Activated naive CD8-positive, alpha-beta T cell treated with anti-CD3 and anti-CD28 coated beads, Interleukin-2, amount 50 U/mL, for 16 hours (primary cell): Measurements from ENCODE around the gene MRGPRX3.

Experiments used
- DNase-seq: peaks from one replicate; pipeline ENCODE4 v3.0.0-alpha.2; 2020; ENCODE audit warnings: low read depth, low spot score

The MRGPRX3 gene

DNA sequence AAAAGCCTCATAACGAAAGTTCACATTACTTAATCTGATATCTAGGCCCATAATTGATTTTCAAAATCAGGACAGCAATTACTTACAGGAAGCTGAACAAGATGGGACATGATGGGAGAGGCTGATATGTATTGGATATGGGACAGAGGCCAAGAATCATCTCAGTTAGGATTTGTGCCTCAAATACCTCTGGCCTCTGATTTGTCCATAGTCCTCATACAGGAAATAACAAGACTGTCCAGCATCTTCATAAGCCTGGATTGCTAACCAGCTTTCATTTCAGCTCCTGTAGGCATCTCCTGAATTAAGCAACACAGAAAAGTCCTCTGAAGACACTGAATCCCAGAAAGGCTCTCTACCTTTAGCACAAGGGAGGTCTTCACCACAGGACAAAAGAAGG, 36.0 kb downstream of the MRGPRX3 start:
- DNase-seq = no peak

GRCh38 chr11:18171377-18172000, 39.1 kb downstream of the MRGPRX3 start:
- no peak for DNase-seq

DNA sequence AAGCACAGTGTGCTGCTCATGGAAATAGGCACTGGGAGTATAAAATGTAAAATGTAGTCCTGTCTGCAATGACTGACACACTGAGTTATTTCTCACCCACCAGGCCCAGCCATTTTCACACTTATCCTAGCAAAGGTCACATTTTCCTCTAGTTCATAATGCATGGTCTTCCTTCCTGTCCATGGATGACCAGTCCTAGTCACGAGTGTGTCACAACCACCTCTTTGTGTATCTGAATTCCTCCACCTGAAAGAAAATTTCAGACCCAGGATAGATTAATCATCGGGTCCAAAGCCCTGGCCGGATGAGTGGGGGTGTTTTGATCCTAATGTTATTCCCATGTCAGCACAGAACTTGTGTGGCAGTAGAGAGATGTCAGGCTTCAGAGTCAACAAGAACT, 40.3 kb downstream of the MRGPRX3 start, which contains the start of gene MRGPRX4:
MRGPRX4 (plus strand) TSS at position 172 of the 400 bp plus-strand sequence. CDS start 420 bp downstream, outside the sequence.
- no peak for DNase-seq

GRCh38 chr11:18173225-18173866, 41.0 kb downstream of the MRGPRX3 start:
- no peak for DNase-seq
